Naive thymus-derived CD4-positive, alpha-beta T cell (primary cell): ENCODE data around the gene OR51L1. TPM values are rescaled to one million over a fixed set of nuclear protein-coding genes. Genes with fewer than 3 reads are reported as not detected.

Source experiments
- ATAC-seq: fragments of 150-1000 bp; cut with Tn5 transposase; 2 replicates; pipeline ENCODE4 v1.10.0; 2021; ENCODE audit warnings: mild to moderate bottlenecking, moderate library complexity
- CTCF ChIA-PET: fragments of 350-600 bp; sonication (Branson Sonifier 250); formaldehyde crosslinking; loops from one replicate; lab custom pipeline; 2021; ENCODE audit warnings: antibody characterized with exemption; lab: Charles Lee
- POLR2A ChIA-PET: fragments of 350-600 bp; sonication (Branson Sonifier 250); formaldehyde crosslinking; loops from one replicate; lab custom pipeline; 2021; ENCODE audit warnings: antibody characterized with exemption, inconsistent platforms; lab: Charles Lee
- DNase-seq, 9 donors: peaks; one replicate each; pipeline versions ENCODE4 v3.0.0 to v3.0.0-alpha.2; 2020 to 2022; ENCODE audit warnings: mixed read lengths in 1 of 9
- H3K27ac ChIP-seq: one replicate; pipeline ENCODE4 v1.7.0; 2013; ENCODE audit warnings: mild to moderate bottlenecking, low read depth, low read length, moderate library complexity
- H3K27me3 ChIP-seq, 2 donors: one replicate each; pipeline ENCODE4 v1.7.0; 2013; ENCODE audit warnings: low read length in 2 of 2, mild to moderate bottlenecking in 2 of 2, moderate library complexity in 2 of 2; ENCODE audit not compliant: control insufficient read depth in 2 of 2, insufficient read depth in 2 of 2
- H3K36me3 ChIP-seq, 3 experiments: 1 replicate in 2 of 3; 2 replicates in 1 of 3; pipeline ENCODE4 v1.7.0; 2013; ENCODE audit warnings: low read length in 3 of 3, mild to moderate bottlenecking in 3 of 3, moderate library complexity in 1 of 3; ENCODE audit not compliant: insufficient read depth in 3 of 3, control insufficient read depth in 2 of 3
- H3K4me1 ChIP-seq, 2 donors: one replicate each; pipeline ENCODE4 v1.7.0; 2013; ENCODE audit warnings: low read length in 2 of 2, mild to moderate bottlenecking in 2 of 2, moderate library complexity in 1 of 2; ENCODE audit not compliant: control insufficient read depth in 2 of 2, insufficient read depth in 2 of 2
- H3K4me3 ChIP-seq: 2 replicates; pipeline ENCODE4 v1.7.0; 2013; ENCODE audit warnings: mild to moderate bottlenecking, low read length
- H3K9me3 ChIP-seq, 3 experiments: 1 replicate in 2 of 3; 2 replicates in 1 of 3; pipeline ENCODE4 v1.7.0; 2013; ENCODE audit warnings: low read length in 3 of 3; ENCODE audit not compliant: control insufficient read depth in 2 of 3
- H3K27ac Mint-ChIP-seq, 9 donors: one replicate each; pipeline ENCODE4 v1.8.0; 2020 to 2022; ENCODE audit warnings: mixed read lengths in 9 of 9, mild to moderate bottlenecking in 8 of 9, moderate library complexity in 5 of 9, inconsistent platforms in 2 of 9
- H3K27me3 Mint-ChIP-seq, 5 donors: one replicate each; pipeline ENCODE4 v1.8.0; 2021 to 2022; ENCODE audit warnings: mixed read lengths in 5 of 5, mild to moderate bottlenecking in 1 of 5
- H3K36me3 Mint-ChIP-seq, 5 donors: one replicate each; pipeline ENCODE4 v1.8.0; 2020 to 2022; ENCODE audit warnings: mixed read lengths in 5 of 5, mild to moderate bottlenecking in 3 of 5, inconsistent platforms in 1 of 5
- H3K4me1 Mint-ChIP-seq, 7 donors: one replicate each; pipeline ENCODE4 v1.8.0; 2020 to 2022; ENCODE audit warnings: mixed read lengths in 7 of 7, mild to moderate bottlenecking in 3 of 7, inconsistent platforms in 1 of 7
- H3K4me3 Mint-ChIP-seq, 10 donors: one replicate each; pipeline ENCODE4 v1.8.0; 2020 to 2022; ENCODE audit warnings: mild to moderate bottlenecking in 10 of 10, mixed read lengths in 10 of 10, moderate library complexity in 6 of 10, inconsistent platforms in 2 of 10
- H3K9me3 Mint-ChIP-seq, 11 donors: one replicate each; pipeline ENCODE4 v1.8.0; 2020 to 2022; ENCODE audit warnings: mixed read lengths in 11 of 11, mild to moderate bottlenecking in 4 of 11, inconsistent platforms in 1 of 11, moderate library complexity in 1 of 11
- intact Hi-C, 2 donors: fragments of 100-400 bp; cut with micrococcal nuclease; formaldehyde crosslinking; loops; one replicate each; pipeline ENCODE4 v1.15.1; 2023
- polyA plus RNA-seq, 2 donors: library from polyadenylated mRNA; unstranded; fragments of 300-500 nt; fragmentation: Illumina TruSeq; gene quantifications; one replicate each; pipeline ENCODE4 v1.2.3, GENCODE V29; 2021
- total RNA-seq, 6 experiments: library from RNA in 5 of 6; stranded (reverse) in 5 of 6; gene quantifications; 1 replicate in 5 of 6; 2 replicates in 1 of 6; pipeline ENCODE4 v1.2.3 and lab custom pipeline; 2021 to 2026

OR51L1 gene
- total and polyA plus RNA-seq, 7 experiments from 2014 or later, result not detected

- H3K9me3 Mint-ChIP-seq, result peaks cover 0 to 7% (median 0%) of the 10 kb centered on the region in 11 donors
- Histone ChIP-seq H3K36me3 (no peaks in the 10 kb centered on the region), H3K4me3 (no peak overlapping the region), H3K27me3 (no peaks in the 10 kb centered on the region), H3K4me1 (no peaks in the 10 kb centered on the region), H3K27ac (no peak overlapping the region), H3K9me3 (no peaks in the 10 kb centered on the region)
- intact Hi-C loops, result loop anchor here in 1 of 2 donors (10.0 kb wide), 1 partner anchor 56 kb away; the partner anchor contains the start of gene OR51A2
- DNase-seq, result no peak
- H3K4me3 Mint-ChIP-seq, result no peak overlapping the region
- ChIA-PET CTCF (no interaction called here), POLR2A (no interaction called here)
- no peak overlapping the region for H3K27ac Mint-ChIP-seq
- H3K36me3 Mint-ChIP-seq, result no peaks in the 10 kb centered on the region
- ATAC-seq, result no peak
- peaks cover 0 to 14% (median 10%) of the 10 kb centered on the region in 5 donors for H3K27me3 Mint-ChIP-seq
- no peaks in the 10 kb centered on the region for H3K4me1 Mint-ChIP-seq
Measured at GRCh38 chr11:5011254-5011653, 16.6 kb downstream of the OR51L1 start.

GRCh38 chr11:5013012-5013411 lies 18.4 kb downstream of the OR51L1 start:
- Mint-ChIP-seq H3K4me3 (no peak overlapping the region), H3K27me3 (peaks cover 0 to 14% (median 10%) of the 10 kb centered on the region in 5 donors), H3K9me3 (peaks cover 0 to 7% (median 0%) of the 10 kb centered on the region in 11 donors), H3K27ac (no peak overlapping the region), H3K4me1 (no peaks in the 10 kb centered on the region), H3K36me3 (no peaks in the 10 kb centered on the region)
- no peaks in the 10 kb centered on the region for H3K4me1 ChIP-seq
- H3K4me3 ChIP-seq, result no peak overlapping the region
- H3K27ac ChIP-seq, result no peak overlapping the region
- no peaks in the 10 kb centered on the region for H3K36me3 ChIP-seq
- H3K27me3 ChIP-seq, result no peaks in the 10 kb centered on the region
- POLR2A ChIA-PET, result no interaction called here
- ATAC-seq (no peak), DNase-seq (no peak)
- intact Hi-C loops, result loop anchor here in 1 of 2 donors (10.0 kb wide), 1 partner anchor 58 kb away; the partner anchor contains the start of gene OR51A2
- CTCF ChIA-PET, result no interaction called here
- no peaks in the 10 kb centered on the region for H3K9me3 ChIP-seq

- intact Hi-C loops, result no loop called here
- no peak overlapping the region for H3K4me3 Mint-ChIP-seq
- no peak overlapping the region for H3K27ac Mint-ChIP-seq
- H3K36me3 Mint-ChIP-seq, result peaks cover 0 to 4% (median 0%) of the 10 kb centered on the region in 5 donors
- H3K4me1 ChIP-seq, result no peaks in the 10 kb centered on the region
- H3K27me3 ChIP-seq, result no peaks in the 10 kb centered on the region
- peaks cover 0 to 12% (median 0%) of the 10 kb centered on the region in 5 donors for H3K27me3 Mint-ChIP-seq
- H3K27ac ChIP-seq, result no peak overlapping the region
- no peak for DNase-seq
- H3K4me1 Mint-ChIP-seq, result no peaks in the 10 kb centered on the region
- H3K36me3 ChIP-seq, result no peaks in the 10 kb centered on the region
- H3K9me3 ChIP-seq, result peaks cover 0 to 18% (median 0%) of the 10 kb centered on the region in 3 experiments
- no peak overlapping the region for H3K4me3 ChIP-seq
- POLR2A ChIA-PET, result no interaction called here
- H3K9me3 Mint-ChIP-seq, result peaks cover 11 to 49% (median 22%) of the 10 kb centered on the region in 11 donors
- CTCF ChIA-PET, result no interaction called here
- no peak for ATAC-seq
Measured at GRCh38 chr11:5021996-5022395, 27.3 kb downstream of the OR51L1 start.

- ATAC-seq (no peak), DNase-seq (no peak)
- Histone ChIP-seq H3K27me3 (no peaks in the 10 kb centered on the region), H3K4me1 (no peaks in the 10 kb centered on the region), H3K36me3 (no peaks in the 10 kb centered on the region), H3K27ac (no peak overlapping the region), H3K9me3 (no peaks in the 10 kb centered on the region), H3K4me3 (no peak overlapping the region)
- Mint-ChIP-seq H3K27me3 (peaks cover 0 to 6% (median 0%) of the 10 kb centered on the region in 5 donors), H3K27ac (no peak overlapping the region), H3K9me3 (peaks cover 0 to 4% (median 0%) of the 10 kb centered on the region in 11 donors), H3K4me3 (no peak overlapping the region), H3K36me3 (no peaks in the 10 kb centered on the region), H3K4me1 (no peaks in the 10 kb centered on the region)
- intact Hi-C loops, result no loop called here
- CTCF ChIA-PET, result no interaction called here
- POLR2A ChIA-PET, result no interaction called here
Measured at GRCh38 chr11:5036669-5037068, 42.0 kb downstream of the OR51L1 start.

GRCh38 chr11:5037926-5038325 lies 43.3 kb downstream of the OR51L1 start:
- POLR2A ChIA-PET, result no interaction called here

GRCh38 chr11:5038341-5038740 lies 43.7 kb downstream of the OR51L1 start:
- no peak overlapping the region for H3K27ac ChIP-seq
- peaks cover 0 to 7% (median 0%) of the 10 kb centered on the region in 11 donors for H3K9me3 Mint-ChIP-seq
- H3K4me3 ChIP-seq, result no peak overlapping the region
- H3K27me3 Mint-ChIP-seq, result peaks cover 0 to 6% (median 0%) of the 10 kb centered on the region in 5 donors
- DNase-seq, result no peak
- no peaks in the 10 kb centered on the region for H3K4me1 Mint-ChIP-seq
- no peaks in the 10 kb centered on the region for H3K9me3 ChIP-seq
- no peaks in the 10 kb centered on the region for H3K36me3 Mint-ChIP-seq
- intact Hi-C loops, result no loop called here
- no peak overlapping the region for H3K27ac Mint-ChIP-seq
- ChIA-PET POLR2A (no interaction called here), CTCF (no interaction called here)
- no peak overlapping the region for H3K4me3 Mint-ChIP-seq
- no peaks in the 10 kb centered on the region for H3K4me1 ChIP-seq
- ATAC-seq, result no peak
- no peaks in the 10 kb centered on the region for H3K36me3 ChIP-seq
- no peaks in the 10 kb centered on the region for H3K27me3 ChIP-seq

More at GRCh38 chr11:5037926-5038325, 43.3 kb downstream of the OR51L1 start:
- no peaks in the 10 kb centered on the region for H3K4me1 Mint-ChIP-seq
- H3K27me3 ChIP-seq, result no peaks in the 10 kb centered on the region
- H3K4me1 ChIP-seq, result no peaks in the 10 kb centered on the region
- CTCF ChIA-PET, result no interaction called here
- H3K9me3 Mint-ChIP-seq, result peaks cover 0 to 7% (median 0%) of the 10 kb centered on the region in 11 donors
- no peak overlapping the region for H3K4me3 ChIP-seq
- H3K4me3 Mint-ChIP-seq, result no peak overlapping the region
- no peak overlapping the region for H3K27ac ChIP-seq
- no peaks in the 10 kb centered on the region for H3K9me3 ChIP-seq
- no peaks in the 10 kb centered on the region for H3K36me3 Mint-ChIP-seq
- intact Hi-C loops, result no loop called here
- no peak overlapping the region for H3K27ac Mint-ChIP-seq
- ATAC-seq, result no peak
- DNase-seq, result no peak
- H3K36me3 ChIP-seq, result no peaks in the 10 kb centered on the region
- peaks cover 0 to 6% (median 0%) of the 10 kb centered on the region in 5 donors for H3K27me3 Mint-ChIP-seq

GRCh38 chr11:5040876-5041275 lies 46.2 kb downstream of the OR51L1 start:
- H3K36me3 ChIP-seq, result no peaks in the 10 kb centered on the region
- Mint-ChIP-seq H3K36me3 (no peaks in the 10 kb centered on the region), H3K4me3 (no peak overlapping the region), H3K4me1 (no peaks in the 10 kb centered on the region), H3K27ac (no peak overlapping the region), H3K27me3 (peaks cover 0 to 6% (median 0%) of the 10 kb centered on the region in 5 donors), H3K9me3 (peaks cover 0 to 7% (median 0%) of the 10 kb centered on the region in 11 donors)
- no peaks in the 10 kb centered on the region for H3K27me3 ChIP-seq
- no peak for ATAC-seq
- H3K27ac ChIP-seq, result no peak overlapping the region
- no peaks in the 10 kb centered on the region for H3K9me3 ChIP-seq
- no peak for DNase-seq
- intact Hi-C loops, result no loop called here
- no peak overlapping the region for H3K4me3 ChIP-seq
- ChIA-PET POLR2A (no interaction called here), CTCF (no interaction called here)
- no peaks in the 10 kb centered on the region for H3K4me1 ChIP-seq
